H1 (cell line): ENCODE results near the gene VPS41. TPM values are rescaled to one million over a fixed set of nuclear protein-coding genes. Genes with fewer than 3 reads are reported as not detected.

Source experiments
- CBX5 ChIP-seq: fragments of 300-800, 300-1000 bp; sonication (generic); IDR thresholded peaks from 2 replicates; pipeline ENCODE4 v1.7.1; 2016; ENCODE audit warnings: antibody characterized with exemption, low read length, low read depth
- MAX ChIP-seq: IDR thresholded peaks from 2 replicates; pipeline ENCODE4 v1.6.1; 2012; ENCODE audit warnings: inconsistent platforms
- SUZ12 ChIP-seq: fragments of 200-600 bp; sonication (generic); IDR thresholded peaks from 2 replicates; pipeline ENCODE4 v1.6.1; 2012; ENCODE audit warnings: mild to moderate bottlenecking, inconsistent platforms, low read length, moderate library complexity, mixed read lengths
- TBP ChIP-seq: IDR thresholded peaks from 2 replicates; pipeline ENCODE4 v1.6.1; 2011; ENCODE audit warnings: low read depth, low read length, improper control_type of control experiment
- polyA plus RNA-seq, 7 experiments: library from polyadenylated mRNA; depleted of rRNA in 3 of 7; stranded (reverse) in 5 of 7; unstranded in 2 of 7; fragments of >200 nt in 5 of 7; fragments of 200-250 nt in 2 of 7; gene quantifications; 1 replicate in 5 of 7; 2 replicates in 1 of 7; 4 replicates in 1 of 7; pipeline versions ENCODE4 v1.2.1 to v1.2.3, GENCODE V29; 2011 to 2013; ENCODE audit warnings: missing spikeins in 2 of 7, mixed read lengths in 2 of 7
- total RNA-seq: library from RNA; stranded (reverse); fragmentation: NEBNext Ultra II Directional; extraction: Animal tissue kit (Norgen Biotek cat#: 25700); gene quantifications from 2 replicates; pipeline ENCODE4 v1.2.1, GENCODE V29; 2021
- TF ChIP-seq, protein P1 (sequence below): IDR thresholded peaks from 2 replicates; pipeline ENCODE4 v1.6.1; 2011; ENCODE audit warnings: low read depth, mild to moderate bottlenecking, low read length; ENCODE audit not compliant: insufficient read depth

VPS41 gene
- total and polyA plus RNA-seq, 2 of the 8 experiments (the other 6 are each of a cell fraction or from before 2014, with no cell fraction given) = 10.7 to 63.3 TPM

DNA sequence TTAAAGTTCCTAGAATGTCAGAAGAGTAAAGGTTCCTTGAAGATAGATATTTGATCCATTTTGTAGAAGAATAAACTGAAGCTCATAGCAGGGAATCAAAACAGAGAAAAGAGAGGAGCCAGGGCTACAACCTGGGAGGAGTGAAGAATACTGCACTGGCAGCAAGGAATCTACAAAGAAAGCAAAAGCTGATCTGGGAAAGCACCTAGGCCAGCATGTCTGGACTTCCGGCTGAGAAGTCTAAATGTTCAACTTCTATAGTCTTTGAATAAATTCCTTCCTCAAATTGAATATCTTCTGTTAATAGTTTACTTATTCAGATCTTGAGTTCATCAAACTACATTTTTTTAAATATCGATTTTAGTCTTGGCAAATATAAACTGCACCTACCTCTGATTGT is 78.2 kb downstream of the VPS41 start (continued):
- TF ChIP-seq SUZ12 (no peak), MAX (no peak), CBX5 (no peak), TBP (no peak)
- TF ChIP-seq, protein P1, sequence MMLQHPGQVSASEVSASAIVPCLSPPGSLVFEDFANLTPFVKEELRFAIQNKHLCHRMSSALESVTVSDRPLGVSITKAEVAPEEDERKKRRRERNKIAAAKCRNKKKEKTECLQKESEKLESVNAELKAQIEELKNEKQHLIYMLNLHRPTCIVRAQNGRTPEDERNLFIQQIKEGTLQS = no peak
